ENCODE measurements around the gene CNGA4. TPM values are rescaled to one million over a fixed set of nuclear protein-coding genes. Genes with fewer than 3 reads are reported as not detected.

The CNGA4 gene
- total and polyA plus RNA-seq, 2 experiments from 2014 or later, result 0.39 to 0.83 TPM

DNA sequence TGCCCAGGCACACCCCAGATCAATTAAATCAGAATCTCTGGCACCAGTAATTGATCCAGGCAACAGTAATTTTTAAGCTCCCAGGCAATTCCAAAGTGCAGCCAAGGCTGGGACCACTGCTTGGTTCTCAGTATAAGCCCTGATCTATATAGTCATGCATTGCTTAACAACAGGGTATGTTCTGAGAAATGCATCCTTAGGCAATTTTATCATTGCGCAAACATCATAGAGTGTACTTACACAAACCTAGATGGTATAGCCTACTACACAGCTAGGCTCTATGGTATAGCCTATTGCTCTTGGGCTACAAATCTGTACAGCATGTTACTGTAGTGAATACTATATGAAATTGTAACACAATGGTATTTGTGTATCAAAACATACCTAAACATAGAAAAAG is 34.2 kb upstream of the CNGA4 start:
- peaks cover 8% of the 10 kb centered on the region for H3K36me3 ChIP-seq
- DNase-seq (ENCODE audit: low read depth in 1 of 2, low spot score in 1 of 2), result peak in 1 of 2 donors; percentile 30
- no peak overlapping the region for H3K4me3 ChIP-seq
- no peak for TF ChIP-seq CTCF (IDR thresholded peaks at IDR 0.05; ENCODE audit: low read depth, low read length)
- no peaks in the 10 kb centered on the region for H3K9me3 ChIP-seq (ENCODE audit: low read depth)
- no peaks in the 10 kb centered on the region for H3K27me3 ChIP-seq
- no peaks in the 10 kb centered on the region for H3K4me1 ChIP-seq (ENCODE audit: low read depth)
- no peak overlapping the region for H3K27ac ChIP-seq

GRCh38 chr11:6205366-6205765 is 33.5 kb upstream of the CNGA4 start, which contains the start of gene C11orf42:
C11orf42 (plus strand) TSS chr11:6205557; CDS start chr11:6205616, 59 bp downstream.
- peaks cover 10% of the 10 kb centered on the region for H3K36me3 ChIP-seq
- no peak within 1 kb of the TSS for H3K27ac ChIP-seq
- no peaks in the 10 kb centered on the region for H3K9me3 ChIP-seq (ENCODE audit: low read depth)
- H3K27me3 ChIP-seq, result no peaks in the 10 kb centered on the region
- no peak for DNase-seq (ENCODE audit: low read depth in 1 of 2, low spot score in 1 of 2)
- no peaks in the 10 kb centered on the region for H3K4me1 ChIP-seq (ENCODE audit: low read depth)
- no peak within 1 kb of the TSS for H3K4me3 ChIP-seq
- TF ChIP-seq CTCF (IDR thresholded peaks at IDR 0.05; ENCODE audit: low read depth, low read length), result no peak

- Histone ChIP-seq H3K4me1 (ENCODE audit: low read depth) (no peaks in the 10 kb centered on the region), H3K36me3 (peaks cover 16% of the 10 kb centered on the region), H3K27ac (no peak overlapping the region), H3K9me3 (ENCODE audit: low read depth) (no peaks in the 10 kb centered on the region), H3K27me3 (no peaks in the 10 kb centered on the region), H3K4me3 (no peak overlapping the region)
- no peak for TF ChIP-seq CTCF (IDR thresholded peaks at IDR 0.05; ENCODE audit: low read depth, low read length)
- no peak for DNase-seq (ENCODE audit: low read depth in 1 of 2, low spot score in 1 of 2)
These were observed 32.3 kb upstream of the CNGA4 start for GRCh38 chr11:6206456-6207180.

DNA sequence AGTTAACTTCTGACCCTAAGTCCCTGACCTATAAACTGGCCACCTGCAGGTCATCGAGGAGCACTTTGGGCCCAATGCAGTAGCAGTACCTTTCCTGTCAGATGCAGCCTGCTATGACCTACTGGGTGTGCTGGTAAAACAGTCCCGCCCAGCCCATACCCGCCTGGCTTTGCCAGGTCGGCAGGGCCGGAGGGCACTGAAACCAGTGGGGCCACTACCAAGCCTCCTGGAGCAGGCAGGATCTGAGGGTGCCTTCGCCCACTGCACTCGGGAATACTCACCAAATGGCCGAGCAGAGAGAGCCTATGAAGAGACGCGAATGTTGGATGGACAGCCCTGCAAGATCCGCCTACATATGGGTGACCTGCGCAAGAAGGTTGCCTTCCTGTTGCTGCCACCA is 29.1 kb upstream of the CNGA4 start:
- H3K36me3 ChIP-seq, result peaks cover 38% of the 10 kb centered on the region
- H3K9me3 ChIP-seq (ENCODE audit: low read depth), result no peaks in the 10 kb centered on the region
- H3K27ac ChIP-seq, result no peak overlapping the region
- no peaks in the 10 kb centered on the region for H3K27me3 ChIP-seq
- no peak for DNase-seq (ENCODE audit: low read depth in 1 of 2, low spot score in 1 of 2)
- no peaks in the 10 kb centered on the region for H3K4me1 ChIP-seq (ENCODE audit: low read depth)
- TF ChIP-seq CTCF (IDR thresholded peaks at IDR 0.05; ENCODE audit: low read depth, low read length), result no peak
- no peak overlapping the region for H3K4me3 ChIP-seq

- Histone ChIP-seq H3K36me3 (peaks cover 42% of the 10 kb centered on the region), H3K9me3 (ENCODE audit: low read depth) (no peaks in the 10 kb centered on the region), H3K27me3 (no peaks in the 10 kb centered on the region), H3K4me3 (no peak overlapping the region), H3K27ac (no peak overlapping the region), H3K4me1 (ENCODE audit: low read depth) (no peaks in the 10 kb centered on the region)
- no peak for DNase-seq (ENCODE audit: low read depth in 1 of 2, low spot score in 1 of 2)
- no peak for TF ChIP-seq CTCF (IDR thresholded peaks at IDR 0.05; ENCODE audit: low read depth, low read length)
These were observed 28.5 kb upstream of the CNGA4 start for GRCh38 chr11:6210274-6210955.

Measured in cardiac muscle cell (in vitro differentiated cells and primary cell).